ENCODE data around the gene OR2AJ1.

OR2AJ1 gene

DNA sequence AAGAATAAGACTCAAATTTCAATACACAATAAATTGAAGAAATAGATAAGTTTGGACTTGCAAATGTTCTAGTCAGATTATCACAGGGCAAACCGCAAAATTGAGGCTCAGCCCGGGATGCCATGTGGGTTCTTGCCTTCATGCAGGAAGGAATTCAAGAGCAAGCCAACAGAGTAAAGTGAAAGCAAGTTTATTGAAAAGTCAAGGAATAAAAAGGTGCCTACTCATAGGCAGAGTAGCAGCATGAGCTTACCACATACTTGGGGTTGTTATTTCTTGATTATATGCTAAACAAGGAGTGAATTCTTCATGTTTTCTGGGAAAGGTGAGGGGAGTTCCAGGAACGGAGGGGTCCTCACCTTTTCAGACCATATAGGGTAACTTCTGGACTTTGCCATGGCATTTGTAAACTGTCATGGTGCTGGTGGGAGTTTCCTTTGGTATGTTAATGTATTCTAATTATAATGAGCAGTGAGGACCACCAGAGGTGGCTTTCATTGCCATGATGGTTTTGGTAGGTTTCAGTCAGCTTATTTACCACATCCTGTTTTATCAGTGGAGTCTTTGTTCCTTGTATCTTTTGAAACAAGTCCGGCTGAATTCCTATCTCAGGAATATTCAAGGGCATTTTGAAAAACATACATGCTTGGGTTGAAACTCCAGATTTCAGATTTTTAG is 38.4 kb downstream of the OR2AJ1 start:
- DNase-seq = no peak

DNA sequence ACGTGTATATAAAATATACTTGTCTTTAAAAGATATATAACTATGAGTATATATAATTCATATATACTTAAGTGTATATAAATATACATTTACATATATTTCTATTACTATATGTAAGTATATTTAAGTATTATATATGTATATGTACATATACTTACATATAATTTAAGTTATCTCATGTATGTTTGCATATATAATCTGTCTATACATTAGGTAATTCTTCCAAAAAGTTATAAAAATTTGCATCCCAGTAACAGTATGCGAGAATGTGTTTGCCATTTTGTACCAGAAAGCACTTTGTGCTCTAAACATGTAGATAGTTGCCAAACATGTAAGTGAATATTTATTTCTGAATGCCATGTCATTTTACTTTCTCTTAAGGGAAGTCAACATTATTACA is 40.2 kb downstream of the OR2AJ1 start, which contains the start of gene OR2AK2:
Gene OR2AK2 (plus strand): TSS at position 301 of the 400 bp plus-strand sequence. CDS start 144 bp downstream, outside the sequence.
- no peak for DNase-seq

DNA sequence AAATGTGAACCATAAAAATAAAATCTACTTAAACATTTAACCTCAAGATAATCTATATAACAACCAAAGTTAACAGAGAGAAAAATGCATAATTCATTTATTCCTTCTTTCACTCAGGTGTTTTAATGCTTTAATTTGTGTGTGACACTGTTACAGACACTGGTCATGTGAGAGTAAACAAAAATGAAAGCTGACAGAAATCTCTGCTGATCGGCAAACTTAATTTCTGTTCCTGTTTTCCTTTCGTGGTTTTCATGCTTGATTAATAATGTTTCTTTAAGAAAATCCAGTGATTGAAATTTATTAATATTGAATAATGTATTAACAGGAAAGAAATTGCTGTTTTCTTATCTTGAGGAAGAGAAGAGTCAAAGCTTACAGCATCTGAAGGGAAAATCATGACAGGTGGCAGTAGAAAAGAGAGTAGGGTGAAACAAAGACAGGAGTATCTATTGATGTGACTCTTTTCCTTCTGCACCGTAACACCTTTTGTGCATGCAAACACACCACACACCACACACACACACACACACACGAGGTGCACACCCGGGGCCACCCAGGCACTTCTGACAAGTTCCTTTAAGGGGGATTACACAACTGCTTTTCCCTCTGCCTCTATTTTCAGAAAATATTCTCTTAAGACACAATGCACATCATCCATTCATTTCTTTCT is 42.0 kb downstream of the OR2AJ1 start:
- DNase-seq = no peak
